Measurements from ENCODE around the gene ELFN1.

Gene ELFN1

GRCh38 chr7:1729773-1730172, 59.7 kb downstream of the ELFN1 start:
- no peak for DNase-seq

GRCh38 chr7:1732072-1732471, 62.0 kb downstream of the ELFN1 start:
- DNase-seq: no peak

DNA sequence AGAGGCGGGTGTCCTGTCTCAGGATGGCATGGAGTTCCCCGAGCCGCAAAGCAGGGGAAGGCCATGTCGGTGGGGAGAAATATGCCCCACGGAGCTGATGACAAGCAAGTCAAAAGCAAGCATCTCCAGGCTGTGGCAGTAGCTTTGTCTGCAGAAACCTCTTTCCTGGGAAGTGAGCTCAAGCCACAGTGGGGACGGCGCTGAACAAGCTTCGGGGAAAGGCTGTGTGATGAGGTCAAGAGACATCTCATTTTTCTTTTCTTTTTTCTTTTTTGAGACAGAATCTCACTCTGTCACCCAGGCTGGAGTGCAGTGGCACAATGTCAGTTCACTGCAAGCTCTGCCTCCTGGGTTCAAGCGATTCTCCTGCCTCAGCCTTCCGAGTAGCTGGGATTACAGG, 62.6 kb downstream of the ELFN1 start:
- DNase-seq: no peak

- no peak for DNase-seq
These were observed 63.3 kb downstream of the ELFN1 start for GRCh38 chr7:1733206-1733907.

- no peak for DNase-seq
These were observed 64.0 kb downstream of the ELFN1 start for GRCh38 chr7:1733908-1734730.

GRCh38 chr7:1735262-1735661, 65.2 kb downstream of the ELFN1 start:
- DNase-seq: no peak

DNA sequence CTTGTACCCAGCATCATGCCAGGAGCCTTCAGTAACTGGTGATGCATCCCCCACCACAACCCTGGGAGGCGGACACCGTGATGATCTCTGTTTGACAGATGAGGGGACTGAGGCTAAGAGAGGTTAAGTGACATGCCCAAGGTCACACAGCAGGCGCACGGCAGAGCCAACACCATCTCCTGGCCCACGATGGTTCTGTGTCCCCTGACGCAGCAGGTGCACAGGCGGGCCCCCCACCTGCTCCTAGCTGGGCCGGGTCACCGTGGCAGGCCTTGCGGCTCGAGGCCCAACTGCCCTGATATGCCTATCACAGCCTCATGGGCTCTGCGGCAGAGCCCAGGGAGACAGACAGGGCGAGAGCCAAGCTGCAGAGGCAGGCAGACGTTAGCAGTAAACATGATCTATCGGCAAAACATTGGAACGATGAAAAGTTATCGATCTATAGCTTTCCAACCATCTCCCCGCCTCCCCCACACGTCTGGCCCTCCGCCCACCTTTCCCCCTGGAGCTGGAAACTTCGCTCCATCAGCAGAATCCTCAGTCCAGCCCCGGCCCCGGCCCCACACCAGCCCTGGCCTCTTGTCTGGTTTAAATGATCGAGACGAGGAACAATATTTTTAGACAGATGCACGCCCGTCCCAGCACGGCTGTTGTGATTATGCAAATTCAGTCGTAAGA, 65.9 kb downstream of the ELFN1 start:
- no peak for DNase-seq

DNA sequence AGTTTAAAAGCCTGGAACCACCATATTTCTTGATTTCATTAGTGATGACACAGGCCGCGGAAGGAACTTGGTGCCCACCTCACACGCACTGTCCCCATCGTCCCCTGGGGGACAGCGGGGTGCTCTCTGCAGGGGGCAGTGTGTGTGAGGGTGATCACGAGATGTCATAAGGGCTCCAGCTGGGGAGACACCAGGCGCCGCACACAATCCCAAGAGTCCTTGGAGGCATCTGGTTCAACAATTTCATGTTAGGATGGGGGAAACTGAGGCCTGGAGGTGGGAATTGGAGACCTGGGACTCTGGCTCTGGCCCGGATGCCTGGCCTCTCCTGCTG, 66.4 kb downstream of the ELFN1 start:
- no peak for DNase-seq

GRCh38 chr7:1736830-1737229, 66.8 kb downstream of the ELFN1 start:
- DNase-seq: no peak

DNA sequence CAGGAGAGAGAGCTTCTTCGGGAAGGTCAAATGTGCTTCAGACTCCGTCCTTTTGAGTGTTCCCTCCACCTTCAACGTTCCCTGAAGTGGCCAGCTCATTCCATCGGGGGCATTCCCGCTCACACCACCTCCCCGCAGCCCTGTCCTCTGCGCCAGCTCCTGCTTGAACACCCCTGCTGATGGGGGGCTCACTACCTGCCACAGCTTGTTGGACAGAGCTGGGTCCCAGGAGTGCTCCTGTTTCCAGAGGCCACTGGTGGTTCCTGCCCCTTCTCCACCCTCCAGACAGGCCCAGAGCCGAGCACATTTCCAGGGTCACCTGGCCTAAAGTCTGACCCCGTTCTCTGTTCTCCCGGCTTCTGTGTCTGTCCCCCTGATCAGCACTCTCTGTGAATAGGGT, 67.4 kb downstream of the ELFN1 start:
- DNase-seq: no peak

DNA sequence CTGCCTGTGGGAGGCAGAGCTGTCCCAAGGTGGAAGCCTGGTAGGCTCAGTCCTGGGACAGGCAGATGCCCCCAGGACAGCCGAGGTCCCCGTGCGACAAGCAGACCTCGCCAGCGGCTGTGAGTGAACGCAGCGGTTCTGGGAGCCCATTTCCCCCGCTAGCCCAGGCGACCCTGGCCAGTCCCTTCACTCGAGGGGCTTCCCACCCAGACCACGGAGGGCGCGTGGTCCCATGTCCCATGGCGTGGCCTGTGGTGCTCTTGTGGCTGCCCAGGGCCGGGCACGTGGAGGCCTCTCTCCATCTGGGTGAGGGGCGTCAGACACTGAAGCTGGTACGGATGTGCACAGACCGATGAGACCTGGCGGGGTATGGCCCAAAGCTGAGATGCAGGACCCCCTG, 67.9 kb downstream of the ELFN1 start:
- DNase-seq: no peak

DNA sequence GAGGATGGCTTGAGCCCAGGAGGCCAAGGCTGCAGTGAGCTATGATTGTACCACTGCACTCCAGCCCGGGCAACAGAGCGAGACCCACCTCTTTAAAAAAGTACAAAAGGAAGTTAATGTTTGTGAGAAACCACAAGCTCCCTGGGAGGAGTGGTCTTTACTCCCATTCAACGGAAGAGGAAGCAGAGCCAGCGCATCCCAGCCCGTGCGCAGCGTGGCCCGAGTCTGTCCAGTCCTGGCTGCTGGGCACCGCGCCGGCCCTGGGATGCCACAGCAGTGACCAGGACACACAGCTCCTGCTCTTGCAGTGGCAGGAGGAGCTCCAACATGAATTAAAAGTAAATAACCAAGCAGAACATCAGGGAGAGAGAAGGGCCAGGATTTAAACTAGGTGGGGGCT, 68.4 kb downstream of the ELFN1 start:
- no peak for DNase-seq

DNA sequence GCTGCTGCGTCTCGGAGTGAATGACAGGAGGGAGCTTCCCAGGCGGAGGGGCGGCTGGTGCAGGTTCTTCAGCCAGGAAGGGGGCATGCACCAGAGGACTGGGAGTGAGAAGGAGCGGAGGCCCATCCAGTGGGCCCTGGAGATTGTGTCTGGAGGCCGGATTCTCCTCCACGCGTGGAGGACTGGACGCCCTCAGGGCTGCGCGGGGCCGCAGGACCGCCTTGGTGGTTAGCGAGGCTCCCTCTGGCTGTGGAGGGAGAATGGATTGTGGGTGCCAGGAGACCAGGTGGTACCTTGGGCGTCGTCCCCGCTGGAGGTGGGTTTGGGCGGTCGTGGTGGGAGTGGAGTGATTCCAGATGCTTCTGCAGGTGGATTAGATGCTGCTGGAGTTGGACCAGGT, 68.9 kb downstream of the ELFN1 start:
- DNase-seq: no peak

- DNase-seq: no peak
These were observed 69.5 kb downstream of the ELFN1 start for GRCh38 chr7:1739593-1739992.

- no peak for DNase-seq
These were observed 70.1 kb downstream of the ELFN1 start for GRCh38 chr7:1740214-1740613.

DNA sequence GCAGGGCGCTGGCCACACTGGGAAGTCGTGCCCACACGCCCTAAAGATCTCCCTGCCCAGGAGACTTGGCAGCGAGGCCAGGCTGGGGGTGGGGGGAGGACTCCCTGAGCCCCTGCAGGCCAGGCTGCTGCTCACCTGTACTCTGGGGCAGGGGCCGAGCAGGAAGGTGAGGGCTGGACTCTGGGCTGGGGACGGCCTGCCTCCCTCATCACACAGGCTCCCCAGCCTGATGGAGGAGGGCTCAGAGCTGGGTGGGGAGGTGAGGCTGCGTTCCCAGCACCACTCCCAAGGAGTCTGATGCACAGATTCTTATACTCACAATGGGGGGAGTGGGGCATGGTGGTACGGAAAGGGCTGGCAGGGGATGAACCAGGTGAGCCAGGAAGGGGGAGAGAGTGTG, 71.2 kb downstream of the ELFN1 start:
- no peak for DNase-seq

DNA sequence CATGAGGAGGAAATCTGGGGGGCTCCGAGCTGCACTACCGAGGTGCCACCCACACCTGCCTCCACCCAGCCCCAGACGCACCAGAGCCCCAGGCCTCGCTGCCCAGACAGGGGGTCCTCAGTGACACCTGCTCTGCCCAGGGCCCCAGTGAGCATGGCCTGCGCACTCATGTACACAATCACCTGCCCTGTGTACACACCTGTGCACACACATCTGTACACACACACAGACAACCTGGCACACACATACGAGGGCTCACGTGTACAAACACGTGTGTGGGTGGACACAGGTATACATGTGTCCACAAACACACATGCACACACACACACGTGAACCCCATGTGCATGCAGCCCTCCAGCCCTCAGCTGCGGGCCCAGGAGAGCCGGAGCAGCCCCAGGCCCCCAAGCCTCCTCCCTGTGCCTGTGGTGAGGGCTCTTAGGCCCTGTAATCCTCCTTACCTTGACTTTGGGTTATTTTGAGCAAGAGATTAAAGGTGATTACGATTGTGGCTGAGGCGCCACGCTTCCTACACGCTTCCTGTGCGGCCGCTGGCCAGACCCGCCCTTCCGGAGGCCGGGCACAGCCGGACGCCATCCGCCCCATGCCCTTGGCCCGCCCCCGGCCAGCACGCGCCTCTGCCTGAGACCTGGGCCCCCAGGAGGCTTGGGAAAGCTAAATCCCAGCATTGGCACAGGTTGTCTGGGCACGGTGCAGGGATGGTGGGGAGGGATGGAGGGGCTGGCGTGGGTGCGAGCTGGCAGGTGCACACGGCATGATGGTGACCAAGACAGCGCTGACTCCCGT, 71.9 kb downstream of the ELFN1 start:
- DNase-seq: no peak

- DNase-seq: peak; percentile 47
These were observed 72.7 kb downstream of the ELFN1 start for GRCh38 chr7:1742555-1743303.

DNA sequence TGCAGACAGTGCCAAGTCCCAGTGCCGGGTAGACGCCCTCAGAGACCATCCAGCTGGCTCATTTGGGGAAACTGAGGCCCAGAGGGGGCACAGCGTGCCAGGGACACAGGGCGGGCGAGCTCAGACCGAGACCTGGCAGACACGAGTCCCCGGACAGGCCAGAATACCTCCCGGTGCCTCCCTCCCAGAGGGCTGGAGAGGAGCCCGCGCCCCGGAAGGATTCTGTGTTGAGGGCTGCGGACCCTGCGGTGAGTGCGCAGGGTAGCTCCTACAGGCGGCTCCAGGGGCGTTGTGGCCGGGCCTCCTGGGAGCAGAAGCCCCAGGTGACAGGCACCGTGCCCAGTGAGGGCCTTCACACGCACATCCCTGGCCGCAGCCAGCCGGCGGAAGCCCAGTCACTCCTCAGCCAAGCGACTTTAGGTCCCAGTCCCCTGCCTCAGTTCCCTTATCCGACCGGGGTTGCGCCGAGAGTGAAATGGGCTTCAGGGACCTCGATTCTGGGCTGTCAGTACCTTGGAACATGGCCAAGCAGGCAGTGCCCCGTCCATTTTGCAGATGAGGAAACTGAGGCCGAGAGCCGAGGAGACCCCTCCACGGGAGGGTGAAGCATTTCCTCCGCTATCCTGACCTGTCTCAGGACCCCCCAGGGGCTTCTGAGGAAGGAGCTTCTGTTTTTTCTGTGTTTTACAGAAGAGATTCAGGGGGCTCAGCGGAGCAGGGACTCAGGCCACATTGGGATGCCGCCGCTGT, 73.6 kb downstream of the ELFN1 start:
- no peak for DNase-seq

DNA sequence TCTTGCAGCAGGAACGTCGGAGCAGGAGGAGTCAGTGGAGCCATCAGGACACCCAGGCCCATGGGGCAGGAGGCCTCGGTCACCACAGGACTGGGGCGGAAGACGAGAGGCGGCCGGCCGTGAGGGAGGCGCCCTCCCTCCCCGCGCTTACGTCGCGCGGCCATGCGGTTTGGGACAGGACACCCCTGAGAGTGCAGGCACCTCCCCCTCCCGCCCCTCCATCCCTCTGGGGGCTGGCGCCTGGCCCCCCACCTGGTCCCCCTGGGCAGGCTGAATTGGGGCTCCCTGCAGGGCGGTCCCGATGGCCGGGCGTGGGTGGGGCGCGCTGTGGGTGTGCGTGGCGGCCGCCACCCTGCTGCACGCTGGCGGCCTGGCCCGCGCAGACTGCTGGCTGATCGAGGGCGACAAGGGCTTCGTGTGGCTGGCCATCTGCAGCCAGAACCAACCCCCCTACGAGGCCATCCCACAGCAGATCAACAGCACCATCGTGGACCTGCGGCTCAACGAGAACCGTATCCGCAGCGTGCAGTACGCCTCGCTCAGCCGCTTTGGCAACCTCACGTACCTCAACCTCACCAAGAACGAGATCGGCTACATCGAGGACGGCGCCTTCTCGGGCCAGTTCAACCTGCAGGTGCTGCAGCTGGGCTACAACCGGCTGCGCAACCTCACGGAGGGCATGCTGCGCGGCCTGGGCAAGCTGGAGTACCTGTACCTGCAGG, 74.4 kb downstream of the ELFN1 start:
- no peak for DNase-seq

DNA sequence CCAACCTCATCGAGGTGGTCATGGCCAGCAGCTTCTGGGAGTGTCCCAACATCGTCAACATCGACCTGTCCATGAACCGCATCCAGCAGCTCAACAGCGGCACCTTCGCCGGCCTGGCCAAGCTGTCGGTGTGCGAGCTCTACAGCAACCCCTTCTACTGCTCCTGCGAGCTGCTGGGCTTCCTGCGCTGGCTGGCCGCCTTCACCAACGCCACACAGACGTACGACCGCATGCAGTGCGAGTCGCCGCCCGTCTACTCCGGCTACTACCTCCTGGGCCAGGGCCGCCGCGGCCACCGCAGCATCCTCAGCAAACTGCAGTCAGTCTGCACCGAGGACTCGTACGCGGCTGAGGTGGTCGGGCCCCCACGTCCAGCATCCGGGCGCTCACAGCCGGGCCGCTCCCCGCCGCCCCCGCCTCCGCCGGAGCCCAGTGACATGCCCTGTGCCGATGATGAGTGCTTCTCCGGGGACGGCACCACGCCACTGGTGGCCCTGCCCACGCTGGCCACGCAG, 75.0 kb downstream of the ELFN1 start:
- DNase-seq: no peak

All from activated gamma-delta T cell treated with Interleukin-2 at 50 U/mL for 16 hours (primary cell).